GM12874 (cell line): ENCODE measurements around the gene SNX30.

Experiments used
- CTCF ChIP-seq: IDR thresholded peaks from 2 replicates; pipeline ENCODE4 v1.5.1; 2011; ENCODE audit warnings: low read depth, mild to moderate bottlenecking, control low read depth, low read length, moderate library complexity; ENCODE audit not compliant: insufficient read depth

Gene SNX30

DNA sequence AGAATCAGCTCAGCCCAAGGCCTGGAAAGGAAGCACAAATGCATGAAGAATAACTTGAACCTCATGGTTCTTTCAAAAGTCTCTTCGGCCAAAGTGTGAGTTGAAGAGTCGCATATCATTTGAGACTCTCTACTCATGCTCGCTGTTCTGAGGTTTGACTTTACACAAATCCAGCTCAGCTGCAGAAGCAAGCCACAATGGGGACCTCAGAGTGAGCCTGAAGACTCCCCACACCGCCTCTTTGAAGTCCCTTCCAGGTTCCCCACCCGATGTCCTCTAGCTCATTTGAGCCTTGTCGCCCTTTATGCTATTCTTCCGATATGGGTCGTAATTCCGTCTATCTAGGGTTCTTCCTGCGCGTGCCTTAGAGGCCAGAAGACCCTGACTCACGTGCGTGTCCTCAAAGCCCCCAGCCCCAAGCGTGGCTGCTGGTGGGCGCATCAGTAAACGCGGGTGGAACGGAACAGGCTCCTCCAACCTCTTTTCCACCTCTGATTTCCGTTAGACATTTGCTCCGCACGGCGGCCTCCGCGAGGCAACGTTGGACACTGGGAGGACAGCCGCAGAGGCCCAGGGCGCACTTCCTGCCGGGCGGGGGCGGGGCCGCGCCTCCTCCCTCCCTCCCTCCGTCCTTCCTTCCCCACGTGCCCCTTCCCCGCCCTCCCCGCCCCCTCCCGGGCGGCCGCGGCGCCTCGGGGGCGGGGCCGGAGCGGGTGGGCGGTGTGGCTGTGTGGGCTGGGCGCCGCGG is at the start of gene SNX30:
TSS of gene SNX30 (plus strand) at position 745 of the 748 bp plus-strand sequence. CDS start 242 bp downstream, outside the sequence.
- TF ChIP-seq CTCF = no peak

DNA sequence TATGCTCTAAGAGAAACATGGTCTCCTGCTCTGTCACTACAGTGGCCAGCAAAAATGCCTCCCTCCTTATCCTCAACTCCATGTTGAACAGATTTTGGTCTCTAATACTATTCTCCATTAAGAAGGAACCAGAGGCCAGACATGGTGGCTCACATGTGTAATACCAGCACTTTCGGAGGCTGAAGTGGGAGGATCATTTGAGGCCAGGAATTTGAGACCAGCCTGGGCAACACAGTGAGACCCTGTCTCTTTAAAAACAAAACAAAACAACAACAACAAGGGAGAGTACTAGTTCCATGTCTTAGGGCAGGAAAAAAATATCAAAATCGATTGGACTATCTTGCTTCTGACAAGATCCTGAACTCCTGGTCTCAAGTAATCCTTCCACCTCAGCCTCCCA is 47.3 kb upstream of the SNX30 start:
- no peak for TF ChIP-seq CTCF

GRCh38 chr9:112705768-112706427 is 44.7 kb upstream of the SNX30 start:
- TF ChIP-seq CTCF = no peak

- TF ChIP-seq CTCF = peak; percentile 12; the same call in 1 of the 2 replicates
These were observed 39.4 kb upstream of the SNX30 start for GRCh38 chr9:112711050-112711689.

GRCh38 chr9:112712678-112713077 is 37.9 kb upstream of the SNX30 start:
- no peak for TF ChIP-seq CTCF

DNA sequence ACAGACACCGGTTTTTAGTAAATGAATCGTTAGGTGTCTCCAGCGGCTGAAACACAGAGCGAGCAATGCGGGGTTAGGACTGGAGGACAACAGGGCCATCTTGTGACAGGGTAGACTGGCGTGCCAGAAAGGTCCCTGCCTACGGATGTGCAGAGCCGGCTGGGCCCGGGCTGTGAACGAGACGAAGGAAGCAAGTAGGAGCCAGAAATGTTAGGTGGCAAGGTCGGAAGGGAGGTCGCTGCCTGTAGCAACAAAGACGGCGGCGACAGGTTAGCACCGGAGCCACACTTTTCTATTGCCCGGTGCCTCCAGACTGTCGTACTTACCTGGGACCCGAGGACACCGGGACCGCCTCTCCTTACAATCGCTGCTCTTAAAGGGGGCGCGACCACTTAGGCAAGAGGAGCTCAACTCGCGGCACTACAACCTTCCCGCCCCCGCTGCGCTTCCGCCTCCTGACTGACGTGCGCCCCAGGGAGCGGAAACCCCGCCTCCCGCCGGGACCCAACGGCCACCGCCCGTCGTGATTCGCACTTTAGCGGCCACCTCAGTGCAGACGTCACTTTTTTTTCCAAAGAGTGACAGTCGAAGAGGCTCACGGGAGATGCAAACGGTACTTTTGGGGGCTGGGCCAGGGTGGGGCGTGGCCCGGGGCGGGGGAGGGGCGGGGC is 32.8 kb upstream of the SNX30 start, which contains the start of gene INIP:
TSS of gene INIP (minus strand) at position 457 of the 671 bp plus-strand sequence. CDS start 1,632 bp downstream, outside the sequence.
- peak; percentile 26; the same call in 1 of the 2 replicates for TF ChIP-seq CTCF
